AG09319 (cell line): ENCODE data around the gene AREL1.
"Not testable (repeated sequence)": the region's sequence is repeated elsewhere in the genome, so short reads cannot be mapped to it uniquely, and the experiment has no call there.

ENCODE experiments used
- DNase-seq: peaks from one replicate; pipeline ENCODE4 v3.0.0-alpha.2; 2010; ENCODE audit warnings: low read depth; ENCODE audit errors: extremely low read depth
- CTCF ChIP-seq: IDR thresholded peaks from 2 replicates; pipeline ENCODE4 v1.5.1; 2011; ENCODE audit warnings: low read depth, mild to moderate bottlenecking, inconsistent platforms, low read length, moderate library complexity

AREL1 gene, protein sequence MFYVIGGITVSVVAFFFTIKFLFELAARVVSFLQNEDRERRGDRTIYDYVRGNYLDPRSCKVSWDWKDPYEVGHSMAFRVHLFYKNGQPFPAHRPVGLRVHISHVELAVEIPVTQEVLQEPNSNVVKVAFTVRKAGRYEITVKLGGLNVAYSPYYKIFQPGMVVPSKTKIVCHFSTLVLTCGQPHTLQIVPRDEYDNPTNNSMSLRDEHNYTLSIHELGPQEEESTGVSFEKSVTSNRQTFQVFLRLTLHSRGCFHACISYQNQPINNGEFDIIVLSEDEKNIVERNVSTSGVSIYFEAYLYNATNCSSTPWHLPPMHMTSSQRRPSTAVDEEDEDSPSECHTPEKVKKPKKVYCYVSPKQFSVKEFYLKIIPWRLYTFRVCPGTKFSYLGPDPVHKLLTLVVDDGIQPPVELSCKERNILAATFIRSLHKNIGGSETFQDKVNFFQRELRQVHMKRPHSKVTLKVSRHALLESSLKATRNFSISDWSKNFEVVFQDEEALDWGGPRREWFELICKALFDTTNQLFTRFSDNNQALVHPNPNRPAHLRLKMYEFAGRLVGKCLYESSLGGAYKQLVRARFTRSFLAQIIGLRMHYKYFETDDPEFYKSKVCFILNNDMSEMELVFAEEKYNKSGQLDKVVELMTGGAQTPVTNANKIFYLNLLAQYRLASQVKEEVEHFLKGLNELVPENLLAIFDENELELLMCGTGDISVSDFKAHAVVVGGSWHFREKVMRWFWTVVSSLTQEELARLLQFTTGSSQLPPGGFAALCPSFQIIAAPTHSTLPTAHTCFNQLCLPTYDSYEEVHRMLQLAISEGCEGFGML

GRCh38 chr14:74712499-74713394 lies at the start of gene AREL1, which contains the start of gene FCF1:
TSS of gene AREL1 (minus strand) at chr14:74713080. CDS start at chr14:74685615, 27,465 bp downstream.
TSS of gene FCF1 (plus strand) at chr14:74713144. CDS start at chr14:74713198, 54 bp downstream.
- TF ChIP-seq CTCF = no peak
- peak; percentile 61 for DNase-seq

GRCh38 chr14:74758505-74758904 lies 45.6 kb upstream of the AREL1 start:
- not testable (repeated sequence) for DNase-seq

- no peak for DNase-seq
- TF ChIP-seq CTCF = no peak
Measured at GRCh38 chr14:74756326-74756725, 43.4 kb upstream of the AREL1 start.

- no peak for TF ChIP-seq CTCF
- DNase-seq = no peak
Measured at GRCh38 chr14:74754899-74755298, 42.0 kb upstream of the AREL1 start.

DNA sequence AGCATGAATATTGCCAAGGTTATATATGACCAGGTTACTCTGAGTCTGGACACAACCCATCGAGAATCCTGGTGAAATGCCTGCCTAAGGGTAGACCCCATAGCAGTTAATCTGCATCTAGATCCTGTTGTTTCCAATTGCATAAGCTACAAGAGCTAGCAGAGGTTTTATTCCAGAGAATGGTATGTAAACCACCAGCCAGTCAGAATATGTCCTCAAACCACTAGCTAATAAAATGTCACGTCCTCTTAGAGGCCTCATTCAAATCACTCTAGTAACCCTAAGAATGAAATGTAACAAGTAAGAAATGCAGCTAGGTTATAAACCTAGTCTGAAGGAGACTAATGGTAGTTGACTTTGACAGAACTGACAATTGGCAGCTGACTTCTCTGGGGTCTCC lies 41.3 kb upstream of the AREL1 start:
- no peak for TF ChIP-seq CTCF
- DNase-seq = no peak

DNA sequence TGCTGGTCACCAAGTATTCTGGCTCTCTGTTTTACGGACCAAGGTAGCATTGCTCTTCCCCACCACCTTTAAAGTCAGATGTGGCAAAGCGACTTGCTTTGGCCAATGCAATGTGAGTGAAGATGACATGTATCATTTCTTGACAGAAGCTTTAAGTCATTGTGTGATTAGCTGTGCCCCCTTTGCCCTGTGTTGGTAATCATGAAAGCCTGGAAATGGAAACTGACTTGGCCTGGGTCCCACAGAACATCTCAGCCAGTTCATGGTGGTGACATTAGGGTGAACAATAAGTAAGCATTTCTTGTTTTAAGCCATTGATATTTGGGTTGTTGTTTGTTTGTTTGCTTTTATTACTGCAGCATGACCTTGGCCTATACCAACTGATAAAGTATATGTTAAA lies 34.4 kb upstream of the AREL1 start:
- DNase-seq = no peak
- TF ChIP-seq CTCF = no peak

GRCh38 chr14:74739293-74740030 lies 26.6 kb upstream of the AREL1 start:
- no peak for DNase-seq
- no peak for TF ChIP-seq CTCF
